HEK293 (cell line): ENCODE results near the gene HSD11B1.
A peak's percentile ranks its signal among the peaks of the same experiment; 100 is the strongest.

Experiments
- CTCF ChIA-PET: fragments of 350-600 bp; formaldehyde crosslinking; extraction: SDS; loops from one replicate; lab custom pipeline; 2021; ENCODE audit warnings: antibody characterized with exemption; lab: Yijun Ruan, JAX
- POLR2A ChIA-PET: fragments of 300-600 bp; formaldehyde crosslinking; extraction: SDS; loops from one replicate; lab custom pipeline; 2020; ENCODE audit warnings: antibody characterized with exemption, inconsistent platforms; lab: Yijun Ruan, JAX
- H3K27ac ChIP-seq: fragments of 200-500 bp; sonication (Bioruptor generic); 2 replicates; pipeline ENCODE4 v1.5.1; 2014; ENCODE audit warnings: low read depth, low read length, control low read depth, inconsistent platforms; ENCODE audit errors: extremely low read depth
- H3K36me3 ChIP-seq, 2 experiments: fragments of 200-500 bp in 1 of 2; sonication (Bioruptor generic) in 1 of 2; 1 replicate in 1 of 2; 2 replicates in 1 of 2; pipeline ENCODE4 v1.5.1; 2014 to 2017; ENCODE audit warnings: inconsistent platforms in 2 of 2, low read length in 2 of 2; ENCODE audit not compliant: control insufficient read depth in 2 of 2, insufficient read depth in 1 of 2
- H3K4me1 ChIP-seq: fragments of 200-500 bp; sonication (Bioruptor generic); 2 replicates; pipeline ENCODE4 v1.5.1; 2014; ENCODE audit warnings: mild to moderate bottlenecking, low read length, inconsistent platforms; ENCODE audit not compliant: control insufficient read depth, insufficient read depth
- H3K4me3 ChIP-seq: 2 replicates; pipeline ENCODE4 v1.5.1; 2011; ENCODE audit warnings: low read depth, mild to moderate bottlenecking, control low read depth, low read length, moderate library complexity
- H3K9me3 ChIP-seq: fragments of 200-500 bp; sonication (Bioruptor generic); 2 replicates; pipeline ENCODE4 v1.5.1; 2014; ENCODE audit warnings: low read depth, low read length, inconsistent platforms; ENCODE audit not compliant: control insufficient read depth, insufficient read depth
- GFI1B ChIP-seq: fragments of 450-650 bp; formaldehyde crosslinking; IDR thresholded peaks from 2 replicates; pipeline ENCODE4 v1.5.1; 2016; ENCODE audit warnings: missing biosample characterization, missing genetic modification characterization
- IKZF3 ChIP-seq: fragments of 450-650 bp; IDR thresholded peaks from 2 replicates; pipeline ENCODE4 v1.5.0; 2018; ENCODE audit warnings: missing biosample characterization, mild to moderate bottlenecking, missing genetic modification characterization, moderate library complexity
- RBAK ChIP-seq: fragments of 450-650 bp; formaldehyde crosslinking; IDR thresholded peaks from 2 replicates; pipeline ENCODE4 v1.5.1; 2016; ENCODE audit warnings: missing biosample characterization, missing genetic modification characterization
- SCRT1 ChIP-seq: fragments of 450-650 bp; formaldehyde crosslinking; IDR thresholded peaks from 2 replicates; pipeline ENCODE4 v1.5.1; 2016; ENCODE audit warnings: missing biosample characterization, missing genetic modification characterization, borderline replicate concordance
- SCRT2 ChIP-seq: fragments of 450-650 bp; formaldehyde crosslinking; IDR thresholded peaks from 2 replicates; pipeline ENCODE4 v1.5.1; 2016; ENCODE audit warnings: missing biosample characterization, missing genetic modification characterization
- TRIM28 ChIP-seq: IDR thresholded peaks from 2 replicates; pipeline ENCODE4 v1.6.1; 2011; ENCODE audit warnings: low read length, control low read depth, borderline replicate concordance
- ZBTB1 ChIP-seq: fragments of 450-650 bp; formaldehyde crosslinking; IDR thresholded peaks from 2 replicates; pipeline ENCODE4 v1.5.1; 2016; ENCODE audit warnings: missing biosample characterization, missing genetic modification characterization
- ZBTB20 ChIP-seq: fragments of 450-650 bp; formaldehyde crosslinking; IDR thresholded peaks from 2 replicates; pipeline ENCODE4 v1.5.1; 2016; ENCODE audit warnings: missing biosample characterization, missing genetic modification characterization
- ZIC2 ChIP-seq: fragments of 450-650 bp; formaldehyde crosslinking; IDR thresholded peaks from 2 replicates; pipeline ENCODE4 v1.5.1; 2016; ENCODE audit warnings: missing biosample characterization, missing genetic modification characterization
- ZNF175 ChIP-seq: fragments of 450-650 bp; formaldehyde crosslinking; IDR thresholded peaks from 2 replicates; pipeline ENCODE4 v1.5.1; 2016; ENCODE audit warnings: missing biosample characterization, missing genetic modification characterization
- ZNF48 ChIP-seq: fragments of 450-650 bp; formaldehyde crosslinking; IDR thresholded peaks from 2 replicates; pipeline ENCODE4 v1.5.1; 2016; ENCODE audit warnings: missing biosample characterization, missing genetic modification characterization
- ZNF510 ChIP-seq: fragments of 450-650 bp; formaldehyde crosslinking; IDR thresholded peaks from 2 replicates; pipeline ENCODE4 v1.5.1; 2018; ENCODE audit warnings: mild to moderate bottlenecking, missing genetic modification characterization, missing biosample characterization; ENCODE audit not compliant: insufficient replicate concordance
- ZNF544 ChIP-seq: fragments of 450-650 bp; formaldehyde crosslinking; IDR thresholded peaks from 2 replicates; pipeline ENCODE4 v1.5.0; 2017; ENCODE audit warnings: missing biosample characterization, missing genetic modification characterization
- ZNF626 ChIP-seq: fragments of 450-650 bp; sonication (Bioruptor Pico); formaldehyde crosslinking; IDR thresholded peaks from 2 replicates; pipeline ENCODE4 v1.5.1; 2018; ENCODE audit warnings: missing biosample characterization, missing genetic modification characterization, inconsistent platforms
- TF ChIP-seq, protein P1 (sequence below): fragments of 450-650 bp; formaldehyde crosslinking; IDR thresholded peaks from 2 replicates; pipeline ENCODE4 v1.5.1; 2016; ENCODE audit warnings: missing biosample characterization, missing genetic modification characterization

The HSD11B1 gene

GRCh38 chr1:209755926-209756614 lies 51.4 kb downstream of the HSD11B1 start, which contains the start of gene TRAF3IP3:
TRAF3IP3 (plus strand) TSS chr1:209756053; CDS start chr1:209760040, 3,987 bp downstream.
- Histone ChIP-seq H3K4me3 (no peak within 1 kb of the TSS), H3K27ac (no peak within 1 kb of the TSS)
- POLR2A ChIA-PET = no interaction called here

GRCh38 chr1:209756615-209757445 lies 52.2 kb downstream of the HSD11B1 start:
- Histone ChIP-seq H3K4me1 (no peaks in the 10 kb centered on the region), H3K36me3 (no peaks in the 10 kb centered on the region), H3K4me3 (no peak overlapping the region), H3K27ac (no peak overlapping the region), H3K9me3 (no peaks in the 10 kb centered on the region)
- TF ChIP-seq IKZF3 (tag by site-specific recombination) (no peak), ZNF626 (no peak), GFI1B (tag by site-specific recombination) (no peak)
- POLR2A ChIA-PET = no interaction called here
- CTCF ChIA-PET = interaction anchor here (1.8 kb wide), 1 partner anchor 8 kb away, joined by 8 read pairs; no protein-coding TSS in a partner anchor

More at GRCh38 chr1:209755926-209756614, 51.4 kb downstream of the HSD11B1 start, which contains the start of gene TRAF3IP3:
- TF ChIP-seq ZNF510 = no peak
- no peak for TF ChIP-seq TRIM28
- TF ChIP-seq ZBTB1 (tag by site-specific recombination) = no peak
- no peak for TF ChIP-seq RBAK (tag by site-specific recombination)
- no peak for TF ChIP-seq ZNF48 (tag by site-specific recombination)
- TF ChIP-seq, protein P1, sequence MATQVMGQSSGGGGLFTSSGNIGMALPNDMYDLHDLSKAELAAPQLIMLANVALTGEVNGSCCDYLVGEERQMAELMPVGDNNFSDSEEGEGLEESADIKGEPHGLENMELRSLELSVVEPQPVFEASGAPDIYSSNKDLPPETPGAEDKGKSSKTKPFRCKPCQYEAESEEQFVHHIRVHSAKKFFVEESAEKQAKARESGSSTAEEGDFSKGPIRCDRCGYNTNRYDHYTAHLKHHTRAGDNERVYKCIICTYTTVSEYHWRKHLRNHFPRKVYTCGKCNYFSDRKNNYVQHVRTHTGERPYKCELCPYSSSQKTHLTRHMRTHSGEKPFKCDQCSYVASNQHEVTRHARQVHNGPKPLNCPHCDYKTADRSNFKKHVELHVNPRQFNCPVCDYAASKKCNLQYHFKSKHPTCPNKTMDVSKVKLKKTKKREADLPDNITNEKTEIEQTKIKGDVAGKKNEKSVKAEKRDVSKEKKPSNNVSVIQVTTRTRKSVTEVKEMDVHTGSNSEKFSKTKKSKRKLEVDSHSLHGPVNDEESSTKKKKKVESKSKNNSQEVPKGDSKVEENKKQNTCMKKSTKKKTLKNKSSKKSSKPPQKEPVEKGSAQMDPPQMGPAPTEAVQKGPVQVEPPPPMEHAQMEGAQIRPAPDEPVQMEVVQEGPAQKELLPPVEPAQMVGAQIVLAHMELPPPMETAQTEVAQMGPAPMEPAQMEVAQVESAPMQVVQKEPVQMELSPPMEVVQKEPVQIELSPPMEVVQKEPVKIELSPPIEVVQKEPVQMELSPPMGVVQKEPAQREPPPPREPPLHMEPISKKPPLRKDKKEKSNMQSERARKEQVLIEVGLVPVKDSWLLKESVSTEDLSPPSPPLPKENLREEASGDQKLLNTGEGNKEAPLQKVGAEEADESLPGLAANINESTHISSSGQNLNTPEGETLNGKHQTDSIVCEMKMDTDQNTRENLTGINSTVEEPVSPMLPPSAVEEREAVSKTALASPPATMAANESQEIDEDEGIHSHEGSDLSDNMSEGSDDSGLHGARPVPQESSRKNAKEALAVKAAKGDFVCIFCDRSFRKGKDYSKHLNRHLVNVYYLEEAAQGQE (tag by site-specific recombination) = no peak
- no peak for TF ChIP-seq ZNF175 (tag by site-specific recombination)
- TF ChIP-seq, all 188 proteins: peak for 0
- Histone ChIP-seq H3K9me3 (no peaks in the 10 kb centered on the region), H3K4me1 (no peaks in the 10 kb centered on the region), H3K36me3 (no peaks in the 10 kb centered on the region)
- CTCF ChIA-PET = interaction anchor here (0.5 to 1.8 kb wide), 4 partner anchors 8 to 180 kb away, joined by 3 to 8 read pairs (median 4); no protein-coding TSS in a partner anchor

GRCh38 chr1:209758400-209758799 lies 53.8 kb downstream of the HSD11B1 start:
- ChIA-PET POLR2A (interaction anchor here (0.6 kb wide), 1 partner anchor 18 kb away, joined by 3 read pairs; no protein-coding TSS in a partner anchor), CTCF (interaction anchor here (3.0 kb wide), 1 partner anchor 10 kb away, joined by 12 read pairs; no protein-coding TSS in a partner anchor)
- H3K9me3 ChIP-seq = no peaks in the 10 kb centered on the region
- H3K27ac ChIP-seq = no peak overlapping the region
- no peak overlapping the region for H3K4me3 ChIP-seq
- no peak for TF ChIP-seq ZNF544 (tag by site-specific recombination)
- TF ChIP-seq ZBTB20 (tag by site-specific recombination) = no peak
- TF ChIP-seq SCRT1 (tag by site-specific recombination) = peak; percentile 62; the same call in 1 of the 2 replicates
- peak; percentile 82 for TF ChIP-seq SCRT2 (tag by site-specific recombination)
- TF ChIP-seq ZIC2 (tag by site-specific recombination) = peak; percentile 38
- H3K4me1 ChIP-seq = no peaks in the 10 kb centered on the region
- no peaks in the 10 kb centered on the region for H3K36me3 ChIP-seq
